ENCODE data around the gene LRRC10B. TPM values are rescaled to one million over a fixed set of nuclear protein-coding genes. Genes with fewer than 3 reads are reported as not detected.

The LRRC10B gene
- total and polyA plus RNA-seq, 2 of the 8 experiments (the other 6 are each of a cell fraction or from before 2014, with no cell fraction given), result 0.47 to 0.71 TPM

DNA sequence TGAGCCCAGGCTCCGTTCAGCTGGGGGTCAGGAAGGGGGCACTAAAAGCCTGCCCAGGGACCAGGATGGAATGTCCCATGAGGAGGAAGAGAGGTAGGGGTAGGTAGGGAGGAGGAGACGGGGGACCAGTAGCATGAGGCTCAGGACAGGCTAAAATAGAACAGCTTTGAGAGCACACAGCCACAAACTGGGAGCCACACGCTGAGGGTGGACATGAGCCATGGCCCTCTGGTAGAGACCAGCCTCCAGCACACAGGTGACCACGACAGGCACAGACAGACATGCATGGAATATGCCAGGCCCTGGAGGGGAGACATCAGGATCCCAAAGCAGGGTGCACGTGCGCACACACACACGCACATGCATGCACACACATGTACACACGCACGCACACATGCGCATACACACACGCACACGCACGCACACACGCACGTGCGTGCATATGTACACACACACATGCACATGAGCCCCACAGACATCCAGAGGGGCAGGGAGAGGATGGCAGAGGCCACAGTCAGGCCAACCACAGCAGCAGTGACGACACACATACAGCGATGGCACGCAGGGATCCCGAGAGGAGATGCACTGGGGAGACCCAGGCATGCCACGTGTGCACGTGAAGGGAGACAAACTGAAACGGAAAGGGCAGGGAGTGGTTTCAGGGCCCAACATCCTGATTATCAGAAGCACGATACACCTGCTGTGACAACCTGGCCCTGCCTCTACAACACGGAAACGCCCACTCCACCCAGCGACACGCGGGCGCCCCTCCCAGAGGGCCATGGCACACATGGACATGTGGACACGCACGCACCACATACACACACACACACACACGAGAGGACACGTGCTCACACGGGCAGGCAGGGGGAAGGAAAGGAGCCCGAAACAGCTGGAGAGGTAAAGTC lies 25.7 kb downstream of the LRRC10B start (continued):
- TF ChIP-seq TBP (IDR thresholded peaks at IDR 0.05; ENCODE audit: low read depth, low read length) (no peak), GTF2F1 (IDR thresholded peaks at IDR 0.05; ENCODE audit: borderline replicate concordance, low read depth, low read length) (no peak), KDM1A (IDR thresholded peaks at IDR 0.05; ENCODE audit: borderline replicate concordance, low read length) (no peak), POU5F1 (IDR thresholded peaks at IDR 0.05; ENCODE audit: low read depth, low read length) (no peak), RFX5 (IDR thresholded peaks at IDR 0.05; ENCODE audit: borderline replicate concordance, low read depth, low read length) (no peak), USF2 (IDR thresholded peaks at IDR 0.05; ENCODE audit: low read length) (no peak), JUN (IDR thresholded peaks at IDR 0.05; ENCODE audit: low read depth, low read length) (no peak), CBX8 (IDR thresholded peaks at IDR 0.05; ENCODE audit: borderline replicate concordance, low read depth, low read length) (no peak)
- TF ChIP-seq, protein P1, sequence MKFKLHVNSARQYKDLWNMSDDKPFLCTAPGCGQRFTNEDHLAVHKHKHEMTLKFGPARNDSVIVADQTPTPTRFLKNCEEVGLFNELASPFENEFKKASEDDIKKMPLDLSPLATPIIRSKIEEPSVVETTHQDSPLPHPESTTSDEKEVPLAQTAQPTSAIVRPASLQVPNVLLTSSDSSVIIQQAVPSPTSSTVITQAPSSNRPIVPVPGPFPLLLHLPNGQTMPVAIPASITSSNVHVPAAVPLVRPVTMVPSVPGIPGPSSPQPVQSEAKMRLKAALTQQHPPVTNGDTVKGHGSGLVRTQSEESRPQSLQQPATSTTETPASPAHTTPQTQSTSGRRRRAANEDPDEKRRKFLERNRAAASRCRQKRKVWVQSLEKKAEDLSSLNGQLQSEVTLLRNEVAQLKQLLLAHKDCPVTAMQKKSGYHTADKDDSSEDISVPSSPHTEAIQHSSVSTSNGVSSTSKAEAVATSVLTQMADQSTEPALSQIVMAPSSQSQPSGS (IDR thresholded peaks at IDR 0.05; ENCODE audit: low read length), result no peak
